ENCODE data around the gene EIF1AX.
"Not testable (repeated sequence)": the region's sequence is repeated elsewhere in the genome, so short reads cannot be mapped to it uniquely, and the experiment has no call there.

The EIF1AX gene

GRCh38 chrX:20127440-20127839 lies 14.2 kb downstream of the EIF1AX start:
- not testable (repeated sequence) for DNase-seq (ENCODE audit: low spot score)

DNA sequence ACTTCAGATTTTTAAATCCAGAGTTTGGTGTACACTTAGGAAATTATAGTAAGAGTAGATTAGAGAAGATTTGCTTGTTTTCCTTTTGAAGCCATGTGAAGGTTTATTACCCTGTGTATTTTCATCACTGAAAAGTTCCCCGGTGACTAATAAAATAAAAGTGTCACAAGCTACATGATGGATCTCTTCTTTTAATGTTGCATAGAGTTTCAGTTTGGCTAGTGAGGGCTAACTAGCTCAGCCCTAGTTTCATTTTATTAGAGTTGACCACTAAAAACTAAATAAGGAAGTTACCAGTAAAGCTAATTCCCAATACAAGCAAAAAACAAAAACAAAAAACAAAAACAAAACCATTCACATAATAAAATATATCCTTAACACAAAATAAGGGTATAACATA lies 14.8 kb downstream of the EIF1AX start:
- not testable (repeated sequence) for DNase-seq (ENCODE audit: low spot score)

- no peak for DNase-seq (ENCODE audit: low spot score)
Observed at GRCh38 chrX:20124964-20125363, 16.7 kb downstream of the EIF1AX start.

DNA sequence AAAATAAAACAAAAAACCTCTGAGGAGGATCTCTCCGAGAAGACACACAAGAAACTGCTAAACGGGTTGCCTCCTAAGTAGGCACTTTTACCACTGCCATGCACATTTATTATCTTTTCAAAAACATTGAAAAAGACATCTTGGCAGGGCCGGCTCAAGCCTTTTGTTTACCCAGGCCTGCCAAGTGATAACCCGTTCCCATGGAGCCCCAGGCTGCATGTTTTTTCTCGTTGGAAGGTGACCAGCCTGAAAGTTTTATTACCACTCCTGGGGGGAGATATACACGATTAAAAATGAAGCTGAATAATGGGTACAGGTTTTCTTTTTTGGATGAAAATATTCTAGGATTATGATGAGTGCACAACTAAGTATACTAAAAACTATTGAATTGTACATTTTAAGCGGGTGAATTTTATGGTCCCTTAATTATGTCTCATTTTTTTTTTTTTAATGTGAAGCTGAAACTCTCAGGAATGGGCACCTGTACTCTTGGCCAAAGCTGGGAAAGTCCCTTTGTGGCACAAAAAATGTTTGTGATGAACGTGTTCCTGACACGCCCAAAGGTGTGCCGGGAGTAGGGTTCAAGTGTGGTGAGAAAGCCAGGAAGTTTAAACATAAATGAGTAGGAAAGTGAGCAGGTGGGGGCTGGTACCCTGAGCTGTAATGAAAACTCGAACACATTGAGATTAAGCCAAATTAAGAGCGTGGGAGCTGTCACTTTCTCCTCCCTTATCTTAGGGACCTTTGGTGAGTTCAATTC lies 23.4 kb downstream of the EIF1AX start:
- no peak for DNase-seq (ENCODE audit: low spot score)

DNA sequence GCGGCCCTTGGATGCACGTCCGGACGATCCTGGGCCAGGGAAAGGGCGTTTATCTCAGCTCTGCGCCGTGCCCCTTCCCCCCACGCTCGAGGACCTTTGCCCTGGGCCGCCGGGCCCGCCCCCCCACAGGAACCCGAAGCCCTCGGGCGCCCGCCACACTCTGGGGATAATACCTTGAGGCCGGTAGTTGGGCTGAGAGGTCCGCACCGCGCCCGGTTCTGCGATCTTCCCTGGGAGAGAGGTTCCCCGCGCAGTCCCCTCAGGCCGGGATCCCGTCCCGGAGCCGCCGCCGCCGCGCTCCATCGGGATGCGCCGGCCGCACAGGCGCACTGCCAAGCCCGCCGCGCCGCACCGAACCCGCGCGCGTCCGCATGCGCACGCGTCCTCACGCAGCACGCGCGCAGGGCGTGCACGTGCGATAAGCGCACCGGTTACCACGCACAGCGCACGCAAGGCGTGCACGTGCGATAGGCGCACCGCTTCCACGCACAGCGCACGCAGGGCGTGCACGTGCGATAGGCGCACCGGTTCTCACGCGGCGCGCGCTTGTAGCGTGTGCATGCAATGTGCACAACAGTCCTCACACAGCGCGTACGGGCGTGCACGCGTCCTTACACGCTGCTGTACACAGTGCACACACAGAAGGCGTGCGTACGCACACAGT lies 24.9 kb downstream of the EIF1AX start, which contains the start of gene MAP7D2:
MAP7D2 (minus strand) TSS at position 331 of the 664 bp plus-strand sequence; CDS start at position 303, 28 bp downstream.
- DNase-seq (ENCODE audit: low spot score) = no peak

- peak; percentile 15 for DNase-seq (ENCODE audit: low spot score)
Observed at GRCh38 chrX:20116087-20116576, 25.5 kb downstream of the EIF1AX start.

- no peak for DNase-seq (ENCODE audit: low spot score)
Observed at GRCh38 chrX:20112022-20112774, 29.4 kb downstream of the EIF1AX start.

DNA sequence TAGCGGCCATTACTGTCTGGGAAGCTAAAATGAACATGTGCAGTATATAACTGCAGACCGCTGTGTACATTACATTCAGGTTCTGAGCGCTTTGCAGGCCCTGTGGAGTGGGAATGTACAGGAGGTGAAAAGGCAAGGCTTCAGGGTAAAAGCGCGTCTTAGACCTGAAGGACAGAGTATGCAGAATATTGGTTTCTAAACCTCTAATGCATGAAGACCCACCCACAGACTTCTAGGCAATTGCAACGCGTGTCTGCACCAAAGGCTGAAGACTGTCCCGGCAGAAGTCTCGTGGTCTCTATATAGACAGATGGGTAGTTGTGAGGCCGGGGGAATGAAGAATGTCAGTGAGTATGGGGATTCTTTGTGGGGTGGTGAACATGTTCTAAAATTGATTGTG lies 30.4 kb downstream of the EIF1AX start:
- no peak for DNase-seq (ENCODE audit: low spot score)

DNA sequence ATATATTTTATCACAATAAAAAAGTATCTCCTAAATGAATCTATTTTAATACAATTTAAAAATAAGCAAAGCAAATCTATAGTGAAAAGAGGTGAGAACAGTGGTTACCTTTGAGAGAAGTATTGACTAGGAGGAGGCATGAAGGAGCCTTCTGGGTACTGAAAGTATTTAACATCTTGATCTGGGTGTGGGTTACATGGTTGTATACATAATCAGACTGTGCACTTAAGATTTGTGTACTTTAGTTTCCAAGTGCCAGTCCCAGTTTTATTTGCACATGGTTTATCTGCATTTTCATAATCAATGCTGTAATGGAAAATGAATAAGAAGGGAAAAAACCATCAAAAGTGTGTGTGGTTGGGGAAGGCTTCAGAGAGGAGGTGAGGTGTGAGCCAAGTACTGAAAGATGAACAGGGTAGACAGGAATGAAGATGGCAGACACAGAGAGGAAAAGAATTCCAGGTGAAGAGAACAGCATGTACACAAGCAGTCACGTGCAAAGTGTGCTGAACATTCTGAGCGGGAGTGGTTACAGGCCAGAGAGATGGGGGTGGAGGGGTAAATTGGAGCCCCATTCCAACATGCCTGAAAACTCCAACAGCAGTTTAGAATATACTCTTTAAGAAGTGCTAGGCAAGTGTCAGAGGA lies 39.6 kb downstream of the EIF1AX start:
- DNase-seq (ENCODE audit: low spot score) = no peak

- no peak for DNase-seq (ENCODE audit: low spot score)
Observed at GRCh38 chrX:20091499-20091898, 50.1 kb downstream of the EIF1AX start.

GRCh38 chrX:20089845-20090244 lies 51.8 kb downstream of the EIF1AX start:
- DNase-seq (ENCODE audit: low spot score) = no peak

GRCh38 chrX:20080277-20080676 lies 61.4 kb downstream of the EIF1AX start:
- DNase-seq (ENCODE audit: low spot score) = no peak

Small RNA genes lying within 50 kb of the gene (small RNA-seq; reads per million reads assigned to genes)
- gene RF00493 (12.4 to 13.2 reads per million in 2 experiments), gene RF00494 (0 reads per million in 2 experiments)
